Neural progenitor cell (in vitro differentiated cells): ENCODE data around the gene NBPF15. TPM values are rescaled to one million over a fixed set of nuclear protein-coding genes. Genes with fewer than 3 reads are reported as not detected.
"Not testable (repeated sequence)": the region's sequence is repeated elsewhere in the genome, so short reads cannot be mapped to it uniquely, and the experiment has no call there.

ENCODE experiments used
- DNase-seq: peaks from one replicate; pipeline ENCODE4 v3.0.0-alpha.2; 2016; ENCODE audit warnings: low spot score
- H2AFZ ChIP-seq: fragments of 200-600 bp; sonication (generic); replicated peaks from 2 replicates; pipeline ENCODE4 v1.6.1; 2016; ENCODE audit warnings: antibody characterized with exemption
- H3F3A ChIP-seq: fragments of 200-600 bp; sonication (generic); 2 replicates; pipeline ENCODE4 v1.6.1; 2016; ENCODE audit warnings: antibody characterized with exemption, low read depth
- H3K27ac ChIP-seq: fragments of 200-600 bp; sonication (generic); 2 replicates; pipeline ENCODE4 v1.5.1; 2016; ENCODE audit warnings: mild to moderate bottlenecking
- H3K27me3 ChIP-seq: fragments of 200-600 bp; sonication (generic); 2 replicates; pipeline ENCODE4 v1.6.1; 2016; ENCODE audit warnings: mild to moderate bottlenecking, moderate library complexity
- H3K36me3 ChIP-seq: fragments of 200-600 bp; sonication (generic); 2 replicates; pipeline ENCODE4 v1.5.1; 2016
- H3K4me1 ChIP-seq: fragments of 200-600 bp; sonication (generic); 2 replicates; pipeline ENCODE4 v1.6.1; 2016; ENCODE audit warnings: mixed run types
- H3K4me2 ChIP-seq: fragments of 200-600 bp; sonication (generic); 2 replicates; pipeline ENCODE4 v1.6.1; 2016
- H3K4me3 ChIP-seq: fragments of 200-600 bp; sonication (generic); 2 replicates; pipeline ENCODE4 v1.5.1; 2016
- H3K79me2 ChIP-seq: fragments of 200-600 bp; sonication (generic); 2 replicates; pipeline ENCODE4 v1.6.1; 2016; ENCODE audit warnings: low read depth
- H3K9ac ChIP-seq: fragments of 200-600 bp; sonication (generic); 2 replicates; pipeline ENCODE4 v1.6.1; 2016
- H3K9me3 ChIP-seq: fragments of 200-600 bp; sonication (generic); 2 replicates; pipeline ENCODE4 v1.5.1; 2016; ENCODE audit warnings: low read depth
- H4K20me1 ChIP-seq: fragments of 200-600 bp; sonication (generic); 2 replicates; pipeline ENCODE4 v1.6.1; 2016; ENCODE audit warnings: low read depth
- H3K27ac Mint-ChIP-seq: 3 replicates; pipeline ENCODE4 v1.8.0; 2021; ENCODE audit warnings: mixed read lengths
- H3K27me3 Mint-ChIP-seq: 2 replicates; pipeline ENCODE4 v1.8.0; 2022; ENCODE audit warnings: low read depth, mild to moderate bottlenecking, inconsistent platforms, moderate library complexity, mixed read lengths; ENCODE audit not compliant: insufficient read depth
- H3K36me3 Mint-ChIP-seq: 3 replicates; pipeline ENCODE4 v1.8.0; 2021; ENCODE audit warnings: mixed read lengths
- H3K4me1 Mint-ChIP-seq: 3 replicates; pipeline ENCODE4 v1.8.0; 2021; ENCODE audit warnings: mixed read lengths
- H3K4me3 Mint-ChIP-seq: 3 replicates; pipeline ENCODE4 v1.8.0; 2021; ENCODE audit warnings: mild to moderate bottlenecking, moderate library complexity, mixed read lengths
- H3K9me3 Mint-ChIP-seq: 3 replicates; pipeline ENCODE4 v1.8.0; 2020; ENCODE audit warnings: mixed read lengths
- EZH2 ChIP-seq: fragments of 200-600 bp; sonication (generic); IDR thresholded peaks from 2 replicates; pipeline ENCODE4 v1.6.1; 2017; ENCODE audit warnings: antibody characterized with exemption, mild to moderate bottlenecking, moderate library complexity
- total RNA-seq: library from RNA; depleted of rRNA; stranded (reverse); fragments of >200 nt; gene quantifications from 2 replicates; pipeline ENCODE4 v1.2.3, GENCODE V29; 2015; ENCODE audit warnings: low replicate concordance

Gene NBPF15
- 14.6 and 19.5 TPM in 2 replicates for total RNA-seq

GRCh38 chr1:144461136-144461759, at the start of gene NBPF15:
Gene NBPF15, minus strand, starts transcription at chr1:144461669. Its CDS starts 21,666 bp downstream, at chr1:144440003.
- H3K27ac Mint-ChIP-seq, result not testable (repeated sequence)
- peak within 1 kb of the TSS; percentile 73 for H3K4me2 ChIP-seq

DNA sequence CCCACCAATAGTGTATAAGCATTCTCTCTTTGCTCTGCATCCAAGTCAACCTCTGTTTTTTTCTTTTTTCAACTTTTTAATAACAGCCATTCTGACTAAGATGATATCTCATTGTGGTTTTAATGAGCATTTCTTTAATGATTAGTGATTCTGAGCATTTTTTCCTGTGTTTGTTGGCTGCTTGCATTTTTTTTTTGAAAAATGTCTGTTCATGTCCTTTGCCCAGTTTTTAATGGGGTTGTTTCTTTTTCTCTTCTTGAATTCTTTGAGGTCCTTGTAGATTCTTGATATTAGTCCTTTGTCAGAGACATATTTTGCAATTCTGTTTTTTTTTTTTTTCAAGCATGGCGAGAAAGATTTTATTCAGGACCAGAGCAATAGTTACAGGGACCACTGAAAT, 35.0 kb upstream of the NBPF15 start:
- H3K36me3 Mint-ChIP-seq, H3K9me3 Mint-ChIP-seq, H3K9me3 ChIP-seq, DNase-seq, H3K4me1 ChIP-seq, H3K4me1 Mint-ChIP-seq, H4K20me1 ChIP-seq, H3K4me3 Mint-ChIP-seq, H3F3A ChIP-seq, H3K27me3 Mint-ChIP-seq, H3K4me2 ChIP-seq, H3K79me2 ChIP-seq, H2AFZ ChIP-seq, H3K27ac Mint-ChIP-seq, H3K9ac ChIP-seq, H3K4me3 ChIP-seq, H3K27ac ChIP-seq, H3K36me3 ChIP-seq, H3K27me3 ChIP-seq: not testable (repeated sequence)

More at GRCh38 chr1:144461136-144461759, at the start of gene NBPF15:
- not testable (repeated sequence) for H3K4me1 ChIP-seq, H3K36me3 ChIP-seq, H3K4me1 Mint-ChIP-seq, H3K27ac ChIP-seq, H3K27me3 Mint-ChIP-seq, H3K79me2 ChIP-seq, H3K36me3 Mint-ChIP-seq, H3K9me3 Mint-ChIP-seq, H3F3A ChIP-seq, H3K9ac ChIP-seq, H4K20me1 ChIP-seq, H3K9me3 ChIP-seq
- H3K27me3 ChIP-seq, result peaks cover 24% of the 10 kb centered on the region
- peak within 1 kb of the TSS; percentile 88 for H2AFZ ChIP-seq
- peak; percentile 84 for DNase-seq
- H3K4me3 ChIP-seq, result peak within 1 kb of the TSS; percentile 63
- peak within 1 kb of the TSS; percentile 96 for H3K4me3 Mint-ChIP-seq

DNA sequence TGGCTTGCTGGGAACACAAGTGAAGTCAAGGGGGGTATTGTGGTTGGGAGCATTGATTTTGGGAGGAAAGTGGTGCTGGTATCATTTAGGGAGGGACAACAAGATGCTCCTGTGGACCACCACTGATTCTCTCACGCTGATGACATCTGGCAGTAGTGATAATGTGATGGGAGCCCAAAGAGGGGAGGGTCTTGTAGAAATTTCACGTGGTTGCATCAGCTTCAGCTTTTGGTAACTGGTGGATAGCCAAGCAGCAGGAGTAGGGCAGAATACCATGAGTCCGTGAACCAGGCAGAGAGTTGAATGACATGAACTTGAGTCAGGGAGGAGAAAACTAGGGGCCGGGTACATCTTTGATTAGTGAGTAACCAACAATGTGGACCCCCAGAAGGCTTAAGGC, 32.7 kb upstream of the NBPF15 start:
- H3K27ac Mint-ChIP-seq, H3K4me1 ChIP-seq, H3K9me3 Mint-ChIP-seq, H4K20me1 ChIP-seq, H3F3A ChIP-seq, H3K9ac ChIP-seq, H3K4me3 ChIP-seq, H3K36me3 Mint-ChIP-seq, H3K27me3 Mint-ChIP-seq, H3K4me1 Mint-ChIP-seq, H3K4me3 Mint-ChIP-seq, H3K9me3 ChIP-seq, H2AFZ ChIP-seq, DNase-seq, H3K4me2 ChIP-seq, H3K79me2 ChIP-seq, H3K27ac ChIP-seq, H3K36me3 ChIP-seq: not testable (repeated sequence)
- H3K27me3 ChIP-seq, result peaks cover 14% of the 10 kb centered on the region

DNA sequence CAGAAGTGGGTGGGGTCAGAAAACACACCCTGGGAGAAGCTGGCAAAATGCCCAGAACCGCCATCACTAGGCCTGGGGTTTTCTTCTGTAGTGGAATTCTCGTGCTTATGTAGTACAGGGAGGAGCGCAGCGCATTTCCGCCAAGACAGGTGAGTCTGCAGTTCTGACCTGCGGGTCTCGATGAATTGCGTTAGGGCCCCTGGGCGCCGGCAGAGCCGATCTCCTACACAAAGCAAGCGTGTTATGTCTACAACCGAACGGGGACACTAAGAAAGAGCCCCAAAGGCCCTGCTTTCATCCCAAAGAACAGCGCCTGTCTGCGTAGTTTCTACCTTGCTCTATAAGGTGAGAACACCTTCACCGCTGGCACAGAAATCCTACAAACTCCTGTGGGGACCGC, 28.9 kb upstream of the NBPF15 start:
- TF ChIP-seq EZH2, result peak; percentile 26
- not testable (repeated sequence) for H3K36me3 ChIP-seq, H3F3A ChIP-seq, H3K4me1 Mint-ChIP-seq, H2AFZ ChIP-seq, H3K9me3 ChIP-seq, H3K36me3 Mint-ChIP-seq, H3K9ac ChIP-seq, H4K20me1 ChIP-seq, H3K27ac Mint-ChIP-seq, H3K4me3 Mint-ChIP-seq, H3K9me3 Mint-ChIP-seq, H3K27ac ChIP-seq, H3K79me2 ChIP-seq, H3K4me1 ChIP-seq, H3K27me3 Mint-ChIP-seq, H3K4me3 ChIP-seq
- DNase-seq, result peak; percentile 3
- H3K4me2 ChIP-seq, result peak overlapping the region; percentile 52
- peaks cover 21% of the 10 kb centered on the region for H3K27me3 ChIP-seq

GRCh38 chr1:144487002-144487401, 25.5 kb upstream of the NBPF15 start:
- not testable (repeated sequence) for H3K27me3 Mint-ChIP-seq, H3K79me2 ChIP-seq, H3K9me3 ChIP-seq, H3K4me2 ChIP-seq, H2AFZ ChIP-seq, H3K4me3 ChIP-seq, H3F3A ChIP-seq, H3K36me3 Mint-ChIP-seq, H3K36me3 ChIP-seq, H3K27ac Mint-ChIP-seq, H3K4me1 ChIP-seq, H3K27ac ChIP-seq, H3K4me3 Mint-ChIP-seq, DNase-seq, H3K4me1 Mint-ChIP-seq, H3K9me3 Mint-ChIP-seq, H3K9ac ChIP-seq, H4K20me1 ChIP-seq
- H3K27me3 ChIP-seq, result peaks cover 21% of the 10 kb centered on the region

DNA sequence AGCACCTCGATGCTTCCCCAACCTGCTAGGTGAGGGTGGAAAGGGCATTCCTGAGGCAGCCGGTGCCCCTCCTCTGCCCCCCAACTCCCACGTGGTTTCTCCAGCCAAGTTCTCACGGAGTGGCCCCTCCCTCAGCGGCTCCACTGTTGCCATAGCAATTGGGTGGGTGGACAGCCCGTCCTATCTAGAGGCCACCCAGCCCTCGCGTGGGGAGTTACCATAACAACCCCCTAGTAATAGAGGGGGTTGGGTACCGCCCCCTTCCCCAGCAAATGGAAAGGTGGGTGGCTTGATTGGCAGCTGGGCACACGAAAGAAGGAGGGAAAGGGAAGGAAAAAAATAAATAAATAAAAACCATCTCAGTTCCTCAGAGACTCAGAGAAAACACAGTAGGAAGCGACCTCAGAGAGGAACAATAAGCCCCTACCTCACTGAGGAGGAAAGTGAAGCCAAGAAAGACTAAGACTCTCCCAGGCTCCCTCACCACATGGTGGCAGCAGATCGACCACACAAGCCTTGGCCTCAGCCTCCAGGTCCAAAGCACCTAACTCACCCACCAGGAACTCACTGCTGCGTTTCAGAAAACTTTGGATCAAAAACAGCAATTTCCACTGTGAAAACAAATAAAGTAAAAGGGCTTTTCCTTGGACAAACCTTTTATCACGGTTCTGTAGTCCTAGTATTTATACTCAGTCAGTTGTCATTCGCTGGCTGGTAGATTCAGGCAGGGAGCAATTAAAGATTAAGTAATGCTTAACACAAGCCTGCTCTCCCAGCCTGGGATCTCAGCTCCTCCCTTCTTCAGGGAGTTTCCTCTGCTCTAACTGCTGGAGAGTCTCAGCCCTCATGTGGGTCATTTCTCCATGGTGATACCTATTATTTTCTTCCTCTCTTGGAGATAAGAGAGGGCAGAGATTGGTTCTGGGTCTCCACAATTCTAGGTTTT, 23.9 kb upstream of the NBPF15 start:
- H3K36me3 ChIP-seq, H3K79me2 ChIP-seq, H3K4me1 ChIP-seq, H4K20me1 ChIP-seq, H3K36me3 Mint-ChIP-seq, H3K9me3 ChIP-seq, H3K4me1 Mint-ChIP-seq, H3K9me3 Mint-ChIP-seq, H3K4me2 ChIP-seq, H3K4me3 ChIP-seq, H3K27ac Mint-ChIP-seq, H3K9ac ChIP-seq, H3K4me3 Mint-ChIP-seq, H3K27ac ChIP-seq, H2AFZ ChIP-seq, DNase-seq, H3K27me3 Mint-ChIP-seq, H3F3A ChIP-seq: not testable (repeated sequence)
- H3K27me3 ChIP-seq, result peaks cover 13% of the 10 kb centered on the region

GRCh38 chr1:144473897-144474296, 12.4 kb upstream of the NBPF15 start:
- not testable (repeated sequence) for H3K4me3 ChIP-seq, H3K36me3 Mint-ChIP-seq, H3K4me1 Mint-ChIP-seq

GRCh38 chr1:144471434-144471833, 10.0 kb upstream of the NBPF15 start:
- H2AFZ ChIP-seq, H3K9me3 Mint-ChIP-seq, H3K9ac ChIP-seq, H4K20me1 ChIP-seq, H3K9me3 ChIP-seq, H3K27ac Mint-ChIP-seq, H3K27me3 Mint-ChIP-seq, H3F3A ChIP-seq, H3K36me3 ChIP-seq, H3K4me2 ChIP-seq, H3K4me3 ChIP-seq, DNase-seq, H3K27ac ChIP-seq, H3K4me1 ChIP-seq, H3K79me2 ChIP-seq, H3K4me3 Mint-ChIP-seq, H3K36me3 Mint-ChIP-seq, H3K4me1 Mint-ChIP-seq: not testable (repeated sequence)
- peaks cover 36% of the 10 kb centered on the region for H3K27me3 ChIP-seq

More at GRCh38 chr1:144473897-144474296, 12.4 kb upstream of the NBPF15 start:
- H3K27me3 ChIP-seq, result peaks cover 21% of the 10 kb centered on the region
- not testable (repeated sequence) for H3K9me3 ChIP-seq, H3K9ac ChIP-seq, H3F3A ChIP-seq, H3K36me3 ChIP-seq, H3K79me2 ChIP-seq, H4K20me1 ChIP-seq, DNase-seq, H3K9me3 Mint-ChIP-seq, H3K4me3 Mint-ChIP-seq, H3K27ac ChIP-seq, H3K27ac Mint-ChIP-seq, H2AFZ ChIP-seq, H3K4me1 ChIP-seq, H3K27me3 Mint-ChIP-seq, H3K4me2 ChIP-seq
